ENCODE results near the gene CST9.

The CST9 gene

DNA sequence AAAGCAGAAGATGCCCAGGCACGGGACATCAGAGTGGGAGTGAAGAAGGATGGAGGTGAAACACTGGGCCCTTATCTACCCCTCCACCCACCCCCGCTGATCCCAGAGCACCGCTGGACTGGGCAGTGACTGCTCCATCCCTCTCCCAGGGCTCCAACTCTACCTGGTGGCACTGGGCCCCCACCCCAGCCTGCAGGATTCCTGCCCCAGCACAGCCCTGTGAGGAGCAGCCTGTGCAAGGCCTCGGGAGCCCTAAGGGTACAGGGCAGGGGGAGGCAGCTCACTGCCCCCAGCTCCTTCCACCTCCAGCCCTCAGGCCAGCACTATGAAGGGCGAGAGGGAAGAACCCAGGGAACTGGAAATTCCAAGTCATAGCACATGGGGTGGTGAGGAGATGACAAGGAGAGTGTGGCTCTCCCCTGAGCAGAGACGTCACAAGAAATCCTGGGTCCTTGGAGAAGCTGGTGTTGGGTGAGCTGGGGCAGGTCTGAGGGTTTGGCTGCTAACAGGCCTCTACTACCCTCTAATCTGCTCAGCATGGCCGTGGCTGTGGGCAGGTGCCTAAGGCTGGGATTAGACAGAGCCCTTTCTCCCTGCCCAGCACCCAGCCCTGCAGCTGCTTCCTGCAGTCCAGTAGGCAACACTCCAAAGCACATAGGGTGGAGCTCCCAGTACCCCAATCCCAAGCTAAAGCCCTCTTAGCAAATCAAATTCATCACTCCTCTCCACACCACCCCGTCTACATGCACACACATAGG is 28.5 kb upstream of the CST9 start:
- no peak overlapping the region for H3K4me3 ChIP-seq (ENCODE audit: low read length)
- H3K9ac ChIP-seq (ENCODE audit: low read length): no peak overlapping the region
- no peaks in the 10 kb centered on the region for H3K79me2 ChIP-seq (ENCODE audit: low read length)
- no peaks in the 10 kb centered on the region for H3K9me3 ChIP-seq (replicated peaks; ENCODE audit: insufficient read depth, low read length)
- no peaks in the 10 kb centered on the region for H4K20me1 ChIP-seq (ENCODE audit: insufficient read depth, low read length)
- H3K27me3 ChIP-seq (replicated peaks; ENCODE audit: insufficient read depth, low read length): no peaks in the 10 kb centered on the region
- TF ChIP-seq EZH2phosphoT487 (IDR thresholded peaks at IDR 0.05; ENCODE audit: low read length) (no peak), EZH2 (optimal IDR thresholded peaks at IDR 0.05; ENCODE audit: low read depth, low read length) (no peak)
- TF ChIP-seq, protein P1, sequence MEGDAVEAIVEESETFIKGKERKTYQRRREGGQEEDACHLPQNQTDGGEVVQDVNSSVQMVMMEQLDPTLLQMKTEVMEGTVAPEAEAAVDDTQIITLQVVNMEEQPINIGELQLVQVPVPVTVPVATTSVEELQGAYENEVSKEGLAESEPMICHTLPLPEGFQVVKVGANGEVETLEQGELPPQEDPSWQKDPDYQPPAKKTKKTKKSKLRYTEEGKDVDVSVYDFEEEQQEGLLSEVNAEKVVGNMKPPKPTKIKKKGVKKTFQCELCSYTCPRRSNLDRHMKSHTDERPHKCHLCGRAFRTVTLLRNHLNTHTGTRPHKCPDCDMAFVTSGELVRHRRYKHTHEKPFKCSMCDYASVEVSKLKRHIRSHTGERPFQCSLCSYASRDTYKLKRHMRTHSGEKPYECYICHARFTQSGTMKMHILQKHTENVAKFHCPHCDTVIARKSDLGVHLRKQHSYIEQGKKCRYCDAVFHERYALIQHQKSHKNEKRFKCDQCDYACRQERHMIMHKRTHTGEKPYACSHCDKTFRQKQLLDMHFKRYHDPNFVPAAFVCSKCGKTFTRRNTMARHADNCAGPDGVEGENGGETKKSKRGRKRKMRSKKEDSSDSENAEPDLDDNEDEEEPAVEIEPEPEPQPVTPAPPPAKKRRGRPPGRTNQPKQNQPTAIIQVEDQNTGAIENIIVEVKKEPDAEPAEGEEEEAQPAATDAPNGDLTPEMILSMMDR (IDR thresholded peaks at IDR 0.05; ENCODE audit: low read length): no peak
- no peak for DNase-seq
- no peaks in the 10 kb centered on the region for H3F3A ChIP-seq (ENCODE audit: insufficient read depth, low read length)
- no peaks in the 10 kb centered on the region for H3K36me3 ChIP-seq (replicated peaks; ENCODE audit: insufficient read depth, low read length)
- no peak overlapping the region for H3K27ac ChIP-seq (ENCODE audit: low read length)
- no peak overlapping the region for H3K4me2 ChIP-seq (ENCODE audit: low read depth, low read length)
- no peaks in the 10 kb centered on the region for H3K4me1 ChIP-seq (ENCODE audit: low read length)
- no peaks in the 10 kb centered on the region for H3K9me2 ChIP-seq (replicated peaks; ENCODE audit: insufficient read depth, low read length)
- no peak overlapping the region for H2AFZ ChIP-seq (ENCODE audit: low read length)

DNA sequence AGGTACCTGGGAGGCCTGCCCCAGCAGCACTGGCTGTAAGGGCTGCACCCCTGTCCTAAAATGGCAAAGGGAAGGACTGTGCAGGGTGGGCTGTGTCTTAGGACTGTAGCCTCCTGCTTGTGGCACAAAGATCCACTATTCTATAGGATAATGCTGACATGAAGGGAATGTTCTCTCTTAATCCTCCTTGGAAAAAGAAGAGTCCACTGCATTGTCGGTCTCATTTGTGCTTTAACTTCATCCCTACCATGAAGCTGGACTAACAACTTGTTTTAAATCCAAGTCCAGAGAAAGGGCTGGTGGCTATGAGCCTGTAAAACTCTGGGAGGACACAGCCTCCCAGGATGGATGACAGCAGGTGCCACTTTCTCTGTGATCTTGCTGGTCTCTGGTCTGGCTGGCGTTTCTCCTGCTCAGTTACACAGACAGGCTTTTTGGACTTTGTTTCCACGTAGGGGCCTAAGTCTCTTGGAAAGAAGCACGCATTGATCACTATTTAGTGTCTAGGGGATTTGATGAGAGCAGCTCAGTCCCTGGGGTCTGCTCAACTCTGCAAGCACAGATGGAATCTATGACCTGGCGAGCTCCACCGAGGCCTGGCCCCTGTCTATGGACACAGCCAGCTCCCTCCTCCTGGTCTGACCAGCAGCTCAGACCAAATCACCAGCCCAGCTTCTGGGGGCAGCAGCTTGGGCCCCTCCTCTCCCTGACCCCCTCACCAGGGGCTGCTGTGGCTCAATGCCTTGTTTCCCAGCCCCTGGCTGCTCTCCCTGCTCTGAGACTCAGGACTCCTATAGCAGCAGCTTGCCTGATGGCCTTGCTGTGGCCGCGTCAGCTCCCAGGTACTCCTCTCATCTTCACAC is 27.2 kb upstream of the CST9 start:
- Histone ChIP-seq H3K79me2 (ENCODE audit: low read length) (no peaks in the 10 kb centered on the region), H3K36me3 (replicated peaks; ENCODE audit: insufficient read depth, low read length) (no peaks in the 10 kb centered on the region), H3K4me2 (ENCODE audit: low read depth, low read length) (no peak overlapping the region), H3K9ac (ENCODE audit: low read length) (no peak overlapping the region), H2AFZ (ENCODE audit: low read length) (no peak overlapping the region), H3K27ac (ENCODE audit: low read length) (no peak overlapping the region), H4K20me1 (ENCODE audit: insufficient read depth, low read length) (no peaks in the 10 kb centered on the region), H3K27me3 (replicated peaks; ENCODE audit: insufficient read depth, low read length) (no peaks in the 10 kb centered on the region), H3K4me3 (ENCODE audit: low read length) (no peak overlapping the region), H3K9me2 (replicated peaks; ENCODE audit: insufficient read depth, low read length) (no peaks in the 10 kb centered on the region), H3F3A (ENCODE audit: insufficient read depth, low read length) (no peaks in the 10 kb centered on the region), H3K4me1 (ENCODE audit: low read length) (no peaks in the 10 kb centered on the region), H3K9me3 (replicated peaks; ENCODE audit: insufficient read depth, low read length) (no peaks in the 10 kb centered on the region)
- DNase-seq: no peak
- TF ChIP-seq EZH2phosphoT487 (IDR thresholded peaks at IDR 0.05; ENCODE audit: low read length): no peak
- no peak for TF ChIP-seq EZH2 (optimal IDR thresholded peaks at IDR 0.05; ENCODE audit: low read depth, low read length)
- TF ChIP-seq, protein P1 (IDR thresholded peaks at IDR 0.05; ENCODE audit: low read length): no peak

DNA sequence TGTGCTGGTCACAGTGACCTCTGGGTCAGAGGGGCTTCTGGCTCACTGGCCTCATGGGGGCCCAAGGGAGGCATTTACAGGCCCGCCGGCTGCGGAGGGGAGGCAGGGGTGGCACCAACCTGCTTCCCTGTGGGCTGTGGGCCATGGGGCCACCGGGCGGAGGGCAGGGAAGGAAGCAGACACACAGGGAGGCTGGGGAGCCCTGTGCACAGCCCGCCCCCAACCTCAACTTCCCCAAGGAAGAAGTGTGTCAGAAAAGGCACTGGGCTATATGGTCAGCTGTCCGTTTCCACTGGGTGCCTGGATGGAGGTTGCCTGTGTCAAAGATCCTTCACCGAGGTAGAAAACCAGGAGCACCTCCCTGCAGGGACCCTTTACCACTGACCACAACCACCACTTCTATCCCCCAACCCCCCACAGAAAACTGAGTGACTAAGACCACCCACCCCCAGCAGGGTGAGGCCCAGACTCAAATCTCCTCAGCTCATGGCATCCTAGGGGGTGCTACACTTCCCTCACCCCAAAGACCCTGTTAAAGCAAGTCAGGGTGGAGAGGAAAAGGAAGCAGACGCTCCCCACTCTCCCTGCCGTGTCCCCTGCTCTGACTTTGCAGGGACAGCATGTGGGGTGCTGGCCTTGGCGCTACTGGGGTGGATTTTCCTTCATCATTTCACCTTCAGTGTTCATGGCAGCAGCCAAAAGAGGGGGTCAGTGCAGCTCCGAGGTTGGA is 26.4 kb upstream of the CST9 start:
- H3K9me3 ChIP-seq (replicated peaks; ENCODE audit: insufficient read depth, low read length): no peaks in the 10 kb centered on the region
- H3K4me3 ChIP-seq (ENCODE audit: low read length): no peak overlapping the region
- TF ChIP-seq EZH2 (optimal IDR thresholded peaks at IDR 0.05; ENCODE audit: low read depth, low read length) (no peak), EZH2phosphoT487 (IDR thresholded peaks at IDR 0.05; ENCODE audit: low read length) (no peak)
- TF ChIP-seq, protein P1 (IDR thresholded peaks at IDR 0.05; ENCODE audit: low read length): no peak
- no peaks in the 10 kb centered on the region for H3F3A ChIP-seq (ENCODE audit: insufficient read depth, low read length)
- H3K79me2 ChIP-seq (ENCODE audit: low read length): no peaks in the 10 kb centered on the region
- H3K9ac ChIP-seq (ENCODE audit: low read length): no peak overlapping the region
- no peaks in the 10 kb centered on the region for H4K20me1 ChIP-seq (ENCODE audit: insufficient read depth, low read length)
- H3K4me2 ChIP-seq (ENCODE audit: low read depth, low read length): no peak overlapping the region
- H3K9me2 ChIP-seq (replicated peaks; ENCODE audit: insufficient read depth, low read length): no peaks in the 10 kb centered on the region
- H3K36me3 ChIP-seq (replicated peaks; ENCODE audit: insufficient read depth, low read length): no peaks in the 10 kb centered on the region
- H3K4me1 ChIP-seq (ENCODE audit: low read length): no peaks in the 10 kb centered on the region
- no peak overlapping the region for H3K27ac ChIP-seq (ENCODE audit: low read length)
- no peak for DNase-seq
- H2AFZ ChIP-seq (ENCODE audit: low read length): no peak overlapping the region
- no peaks in the 10 kb centered on the region for H3K27me3 ChIP-seq (replicated peaks; ENCODE audit: insufficient read depth, low read length)
